ENCODE results near the gene PLIN3.

- no peak for TF ChIP-seq CTCF (IDR thresholded peaks at IDR 0.05; ENCODE audit: low read depth, low read length)
- no peak for TF ChIP-seq EZH2phosphoT487 (IDR thresholded peaks at IDR 0.05; ENCODE audit: low read depth)
Observed at GRCh38 chr19:4847190-4847973, 20.1 kb downstream of the PLIN3 start.

Data from OCI-LY3 (cell line).